Measurements from ENCODE around the gene PGGT1B. TPM values are rescaled to one million over a fixed set of nuclear protein-coding genes. Genes with fewer than 3 reads are reported as not detected.
"Not testable (repeated sequence)": the region's sequence is repeated elsewhere in the genome, so short reads cannot be mapped to it uniquely, and the experiment has no call there.

Gene PGGT1B
- total RNA-seq, 1 donor from 2014 or later: 4.6 TPM

DNA sequence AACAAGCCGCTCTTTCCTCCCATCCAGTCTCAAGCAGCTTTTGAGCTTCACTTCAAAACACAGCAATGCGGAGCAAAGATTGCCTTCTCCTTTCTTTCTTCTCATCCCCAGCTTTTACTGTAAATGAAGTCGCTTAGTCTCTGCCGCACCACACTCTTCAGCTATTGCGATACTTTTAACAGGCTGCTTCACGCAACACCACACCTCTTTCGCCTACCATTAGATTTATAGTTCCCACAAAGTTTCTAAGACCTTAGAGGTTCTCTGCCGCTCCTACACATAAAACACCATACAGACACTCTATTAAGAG lies 711 bp downstream of the PGGT1B start:
- no peak for DNase-seq (ENCODE audit: low read depth)
- TF ChIP-seq, protein P1, sequence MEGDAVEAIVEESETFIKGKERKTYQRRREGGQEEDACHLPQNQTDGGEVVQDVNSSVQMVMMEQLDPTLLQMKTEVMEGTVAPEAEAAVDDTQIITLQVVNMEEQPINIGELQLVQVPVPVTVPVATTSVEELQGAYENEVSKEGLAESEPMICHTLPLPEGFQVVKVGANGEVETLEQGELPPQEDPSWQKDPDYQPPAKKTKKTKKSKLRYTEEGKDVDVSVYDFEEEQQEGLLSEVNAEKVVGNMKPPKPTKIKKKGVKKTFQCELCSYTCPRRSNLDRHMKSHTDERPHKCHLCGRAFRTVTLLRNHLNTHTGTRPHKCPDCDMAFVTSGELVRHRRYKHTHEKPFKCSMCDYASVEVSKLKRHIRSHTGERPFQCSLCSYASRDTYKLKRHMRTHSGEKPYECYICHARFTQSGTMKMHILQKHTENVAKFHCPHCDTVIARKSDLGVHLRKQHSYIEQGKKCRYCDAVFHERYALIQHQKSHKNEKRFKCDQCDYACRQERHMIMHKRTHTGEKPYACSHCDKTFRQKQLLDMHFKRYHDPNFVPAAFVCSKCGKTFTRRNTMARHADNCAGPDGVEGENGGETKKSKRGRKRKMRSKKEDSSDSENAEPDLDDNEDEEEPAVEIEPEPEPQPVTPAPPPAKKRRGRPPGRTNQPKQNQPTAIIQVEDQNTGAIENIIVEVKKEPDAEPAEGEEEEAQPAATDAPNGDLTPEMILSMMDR (conservative IDR thresholded peaks at IDR 0.05; ENCODE audit: low read depth, low read length): no peak
- H3K4me3 ChIP-seq (ENCODE audit: low read depth, low read length): peak overlapping the region; percentile 88

DNA sequence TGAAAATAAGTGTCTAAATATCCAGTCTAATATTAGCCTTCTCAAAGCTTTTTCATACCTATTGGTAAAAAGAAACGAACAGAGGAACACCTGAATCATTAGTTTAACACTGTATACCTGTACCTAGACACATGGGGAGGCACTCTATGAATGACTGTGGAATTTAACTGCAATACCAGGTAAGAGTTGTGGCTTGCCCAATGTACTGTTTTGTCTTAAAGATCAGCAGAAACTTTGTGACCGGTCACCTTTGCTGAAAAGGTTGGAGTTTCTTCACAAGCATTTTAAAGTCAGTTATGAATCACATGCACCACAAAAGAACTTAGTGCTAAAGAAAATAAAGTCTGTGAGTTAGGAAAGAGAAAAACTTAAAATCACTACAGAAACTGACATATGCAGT lies 2.4 kb downstream of the PGGT1B start:
- H3K4me3 ChIP-seq (ENCODE audit: low read depth, low read length): no peak overlapping the region
- TF ChIP-seq, protein P1 (conservative IDR thresholded peaks at IDR 0.05; ENCODE audit: low read depth, low read length): no peak
- no peak for DNase-seq (ENCODE audit: low read depth)

DNA sequence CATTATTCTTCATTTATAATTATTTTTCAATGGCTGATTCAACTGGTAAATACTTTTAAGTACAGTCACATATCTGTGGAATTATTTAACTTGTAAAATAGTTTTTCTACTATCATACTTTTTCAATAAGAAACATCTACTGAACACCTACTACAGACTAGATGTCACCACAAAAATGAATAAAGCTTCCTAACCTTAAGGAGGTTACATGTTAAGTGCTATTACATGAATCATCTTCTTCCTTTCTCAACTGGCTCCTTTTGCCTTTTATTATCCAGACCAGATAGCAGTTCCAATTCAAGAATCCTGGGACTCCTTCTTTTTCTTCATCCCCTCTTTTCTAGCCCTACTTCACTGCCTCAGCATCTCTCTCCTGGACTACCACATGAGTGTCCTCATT lies 4.7 kb downstream of the PGGT1B start:
- DNase-seq (ENCODE audit: low read depth): no peak
- no peak overlapping the region for H3K4me3 ChIP-seq (ENCODE audit: low read depth, low read length)
- TF ChIP-seq, protein P1 (conservative IDR thresholded peaks at IDR 0.05; ENCODE audit: low read depth, low read length): no peak

GRCh38 chr5:115249379-115249778 lies 13.3 kb downstream of the PGGT1B start:
- H3K4me3 ChIP-seq (ENCODE audit: low read depth, low read length); DNase-seq (ENCODE audit: low read depth): not testable (repeated sequence)

DNA sequence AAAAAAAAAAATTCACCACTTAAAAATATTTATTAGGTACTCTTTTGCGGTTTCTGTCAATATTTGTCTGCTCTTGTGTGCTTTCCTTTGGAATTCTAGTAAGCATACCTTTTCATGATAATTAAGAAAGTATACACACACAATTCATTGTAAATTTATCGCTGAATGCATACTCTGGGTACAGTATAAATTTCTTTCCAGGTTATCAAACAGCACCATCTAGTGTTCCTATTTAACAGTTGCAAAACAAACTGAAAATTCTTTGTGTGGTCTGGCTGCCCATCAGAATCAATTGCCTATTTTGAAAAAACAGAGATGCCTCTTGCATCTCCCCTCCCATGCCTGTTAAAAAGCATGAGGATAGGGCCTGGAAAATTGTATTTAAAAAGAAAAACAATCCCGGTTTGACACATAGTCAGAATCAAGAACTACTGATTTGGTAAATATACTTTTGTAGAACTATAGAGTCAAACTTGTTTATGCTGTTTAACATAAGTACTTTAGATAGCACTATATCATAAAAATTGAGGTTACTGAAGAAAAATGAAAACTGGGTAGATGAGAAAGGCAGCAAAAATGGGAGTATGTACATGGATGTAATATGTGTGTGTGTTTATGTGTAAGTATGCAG lies 16.2 kb downstream of the PGGT1B start:
- no peak for DNase-seq (ENCODE audit: low read depth)
- no peak overlapping the region for H3K4me3 ChIP-seq (ENCODE audit: low read depth, low read length)
- TF ChIP-seq, protein P1 (conservative IDR thresholded peaks at IDR 0.05; ENCODE audit: low read depth, low read length): peak; percentile 73

DNA sequence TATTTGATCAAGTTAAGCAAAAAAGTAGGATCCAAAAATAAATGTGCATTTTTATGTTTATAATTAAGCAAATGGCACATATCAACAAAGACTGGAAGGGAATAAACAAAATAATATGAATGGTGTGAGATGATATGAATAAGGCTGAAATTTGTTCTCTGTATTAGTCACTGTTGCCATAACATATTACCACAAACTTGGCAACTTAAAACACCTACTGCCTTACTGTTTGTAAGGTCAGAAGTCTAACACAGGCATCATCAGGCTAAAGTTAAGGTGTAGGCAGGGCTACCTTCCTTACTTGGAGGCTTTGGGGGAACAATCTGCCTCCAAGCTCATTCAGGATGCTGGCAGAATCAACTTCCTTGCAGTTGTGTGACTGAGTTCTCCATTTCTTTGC lies 19.3 kb downstream of the PGGT1B start:
- no peak for DNase-seq (ENCODE audit: low read depth)
- TF ChIP-seq, protein P1 (conservative IDR thresholded peaks at IDR 0.05; ENCODE audit: low read depth, low read length): no peak

DNA sequence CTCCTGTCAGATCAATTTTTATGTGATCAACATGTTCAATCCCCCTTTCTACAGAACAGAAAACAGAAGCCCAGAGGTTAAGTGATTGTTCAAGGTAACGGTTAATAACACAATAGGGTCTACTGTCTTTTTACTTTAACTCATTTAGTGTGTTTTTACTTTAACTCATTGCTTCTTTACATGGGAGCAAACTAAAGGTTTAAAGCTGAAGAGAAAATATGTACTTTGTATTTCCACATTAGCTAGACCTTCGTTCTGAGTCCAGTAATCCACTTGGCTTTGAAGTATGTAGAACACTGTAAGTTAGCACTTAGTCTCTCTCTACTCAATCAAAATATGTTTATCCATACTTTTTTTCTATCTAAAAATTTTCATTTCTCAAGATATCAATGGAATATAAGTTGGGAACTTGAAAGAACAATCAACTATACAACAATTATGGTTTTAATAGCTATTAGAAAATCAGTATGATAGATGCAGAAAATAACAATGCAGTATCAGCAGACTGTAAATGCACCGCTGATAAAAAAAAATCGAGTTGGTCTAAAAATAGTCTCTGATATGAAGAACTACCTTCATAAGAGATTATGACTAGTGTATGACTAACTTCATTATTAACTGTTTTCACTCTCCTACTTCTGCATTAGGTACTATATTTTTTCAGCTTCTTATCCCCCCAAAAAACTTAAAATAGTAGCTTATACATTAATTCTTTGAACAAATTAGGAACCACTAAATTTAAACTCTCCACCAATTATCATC lies 20.6 kb downstream of the PGGT1B start:
- TF ChIP-seq, protein P1 (conservative IDR thresholded peaks at IDR 0.05; ENCODE audit: low read depth, low read length): no peak
- H3K4me3 ChIP-seq (ENCODE audit: low read depth, low read length): no peak overlapping the region
- no peak for DNase-seq (ENCODE audit: low read depth)

More for the DNA sequence above, 19.3 kb downstream of the PGGT1B start:
- H3K4me3 ChIP-seq (ENCODE audit: low read depth, low read length): no peak overlapping the region

All from epithelial cell of proximal tubule (primary cell).